GM18858 (cell line): Measurements from ENCODE around the gene SAMD3.
"Not testable (repeated sequence)": the region's sequence is repeated elsewhere in the genome, so short reads cannot be mapped to it uniquely, and the experiment has no call there.

Experiments used
- ATAC-seq: cut with Tn5 transposase; IDR thresholded peaks from one replicate; pipeline ENCODE4 v1.9.1; 2021; ENCODE audit not compliant: unreplicated experiment

The SAMD3 gene

GRCh38 chr6:130212215-130212874 is 10.4 kb downstream of the SAMD3 start:
- no peak for ATAC-seq

DNA sequence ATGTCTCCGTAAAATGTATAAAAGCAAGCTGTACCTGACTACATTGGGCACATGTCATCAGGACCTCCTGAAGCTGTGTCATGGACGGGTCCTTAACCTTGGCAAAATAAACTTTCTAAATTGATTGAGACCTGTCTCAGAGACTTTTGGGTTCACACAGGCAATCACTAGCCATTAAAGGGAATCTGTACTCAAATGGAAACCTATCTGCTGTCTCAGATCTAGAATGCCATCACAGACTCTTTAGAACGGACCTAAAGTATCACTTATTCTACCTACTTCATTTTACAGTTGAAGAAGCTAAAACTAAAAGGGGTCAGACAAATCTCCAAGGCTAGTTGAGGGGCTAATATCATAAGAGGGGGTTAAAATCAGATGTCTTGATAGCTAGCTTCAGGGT is 11.1 kb downstream of the SAMD3 start:
- peak; percentile 47 for ATAC-seq

- no peak for ATAC-seq
Measured at GRCh38 chr6:130207979-130208649, 14.6 kb downstream of the SAMD3 start.

- no peak for ATAC-seq
Measured at GRCh38 chr6:130206479-130206878, 16.3 kb downstream of the SAMD3 start.

DNA sequence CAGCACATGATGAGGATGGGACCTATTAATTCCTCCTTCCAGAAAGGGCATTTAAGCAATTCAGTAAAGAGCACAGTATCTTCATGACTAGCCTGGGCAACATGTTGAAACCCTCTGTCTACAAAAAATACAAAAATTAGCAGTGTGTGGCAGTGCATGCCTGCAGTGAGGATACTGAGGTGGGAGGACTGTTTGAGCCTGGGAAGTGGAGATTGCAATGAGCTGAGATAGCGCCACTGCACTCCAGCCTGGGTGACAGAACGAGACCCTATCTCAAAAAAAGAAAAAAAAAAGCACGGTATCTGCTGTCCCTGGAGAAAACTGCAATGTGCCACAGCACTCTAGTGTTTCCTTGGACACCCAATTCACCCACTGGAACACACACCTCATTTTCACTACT is 18.4 kb downstream of the SAMD3 start:
- no peak for ATAC-seq

- no peak for ATAC-seq
Measured at GRCh38 chr6:130203370-130203769, 19.4 kb downstream of the SAMD3 start.

- ATAC-seq, result peak; percentile 69
Measured at GRCh38 chr6:130202782-130203181, 20.0 kb downstream of the SAMD3 start.

DNA sequence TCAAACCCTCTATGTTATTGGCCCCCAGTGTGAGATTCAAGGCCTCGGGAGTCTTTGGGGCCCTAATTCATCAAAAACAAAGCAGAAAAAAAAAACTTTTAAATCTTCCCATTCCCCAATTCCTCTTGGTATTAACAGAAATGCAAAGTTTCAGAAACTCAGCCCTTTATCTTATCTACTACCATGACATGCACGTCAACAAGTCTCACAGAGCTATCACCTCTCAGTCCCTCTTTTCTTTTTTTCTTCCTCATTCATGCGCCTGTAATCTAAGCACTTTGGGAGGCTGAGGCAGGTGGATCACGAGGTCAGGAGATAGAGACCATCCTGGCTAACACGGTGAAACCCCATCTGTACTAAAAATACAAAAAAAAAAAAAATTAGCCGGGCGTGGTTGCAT is 22.7 kb downstream of the SAMD3 start:
- ATAC-seq, result no peak

DNA sequence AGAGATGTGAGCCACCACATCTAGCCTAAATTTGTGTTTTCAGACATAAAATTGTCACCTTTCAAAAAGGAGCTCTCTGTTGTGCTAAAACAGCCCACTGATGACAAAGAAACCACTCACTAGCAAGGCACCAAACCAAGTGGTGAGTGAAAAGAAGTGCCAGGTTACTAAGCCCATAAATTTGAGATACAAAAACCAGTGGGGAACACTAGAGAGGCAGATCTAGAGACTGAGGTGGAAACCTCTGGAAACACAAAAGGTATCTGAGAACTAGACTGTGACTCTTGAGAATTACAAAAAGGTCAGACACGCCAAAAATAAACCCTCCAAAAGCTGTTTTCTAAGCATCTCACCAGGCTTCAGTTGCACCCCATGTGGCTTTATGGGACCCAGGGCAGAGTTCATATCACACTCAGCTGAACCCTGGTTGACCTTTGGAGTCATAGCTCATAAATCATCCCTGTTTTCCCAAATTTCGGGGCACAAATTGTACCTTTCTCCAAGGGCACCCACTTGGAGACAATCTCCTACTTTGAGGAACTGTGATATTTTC is 24.2 kb downstream of the SAMD3 start:
- no peak for ATAC-seq

- ATAC-seq, result not testable (repeated sequence)
Measured at GRCh38 chr6:130197816-130198482, 24.8 kb downstream of the SAMD3 start.

DNA sequence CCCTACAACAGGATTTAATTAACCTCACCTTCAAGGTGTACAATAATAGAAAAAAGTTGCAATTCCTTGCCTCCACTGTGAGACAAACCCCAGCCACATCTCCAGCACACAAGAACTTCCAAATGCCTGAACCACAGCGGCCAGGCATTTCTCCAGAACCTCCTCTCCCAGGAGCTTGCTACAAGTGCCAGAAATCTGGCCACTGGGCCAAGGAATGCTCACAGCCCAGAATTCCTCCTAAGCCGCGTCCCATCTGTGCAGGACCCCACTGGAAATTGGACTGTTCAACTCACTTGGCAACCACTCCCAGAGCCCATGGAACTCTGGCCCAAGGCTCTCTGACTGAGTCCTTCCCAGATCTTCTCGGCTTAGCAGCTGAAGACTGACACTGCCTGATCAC is 28.3 kb downstream of the SAMD3 start:
- not testable (repeated sequence) for ATAC-seq

- no peak for ATAC-seq
Measured at GRCh38 chr6:130190701-130191690, 31.8 kb downstream of the SAMD3 start.

DNA sequence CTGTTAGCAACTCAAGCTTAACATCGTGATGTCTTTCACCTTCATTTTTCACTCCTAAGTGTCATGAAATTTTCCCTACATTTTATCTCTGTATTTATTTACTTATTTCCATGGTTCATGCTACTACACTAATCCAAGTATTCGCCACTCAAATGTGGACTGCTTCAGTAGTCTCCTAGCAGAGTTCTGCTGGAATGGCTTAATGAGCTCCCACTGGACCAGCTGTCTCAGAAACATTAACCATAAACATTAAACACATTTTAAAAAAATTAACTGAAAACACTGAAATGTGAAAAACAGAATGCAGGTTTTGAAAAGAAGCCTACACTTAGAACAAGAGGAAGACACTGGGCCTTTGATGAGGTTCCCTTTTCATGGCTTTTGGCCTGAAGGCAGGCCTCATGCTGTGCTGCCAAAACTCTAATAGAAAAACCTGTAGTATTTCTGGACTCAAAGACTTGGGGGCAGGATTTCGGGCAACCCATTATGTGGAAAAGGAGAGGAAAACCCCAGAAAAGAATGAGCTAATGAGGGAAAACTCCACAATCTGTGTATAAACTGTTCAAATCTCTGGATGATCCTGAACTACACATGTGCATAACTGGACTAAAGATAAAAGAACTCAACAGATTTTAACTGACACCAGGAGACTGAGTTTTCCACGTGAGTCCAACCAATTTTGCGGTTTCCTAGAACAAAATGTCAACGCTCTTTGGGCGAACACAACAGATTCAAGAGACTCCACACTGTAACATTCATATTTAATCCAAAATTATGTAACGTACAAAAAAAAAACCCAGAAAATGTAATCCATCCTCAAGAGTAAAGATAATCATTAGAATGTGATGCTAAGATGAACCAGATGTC is 33.0 kb downstream of the SAMD3 start:
- no peak for ATAC-seq

GRCh38 chr6:130188207-130188899 is 34.4 kb downstream of the SAMD3 start:
- ATAC-seq, result no peak

DNA sequence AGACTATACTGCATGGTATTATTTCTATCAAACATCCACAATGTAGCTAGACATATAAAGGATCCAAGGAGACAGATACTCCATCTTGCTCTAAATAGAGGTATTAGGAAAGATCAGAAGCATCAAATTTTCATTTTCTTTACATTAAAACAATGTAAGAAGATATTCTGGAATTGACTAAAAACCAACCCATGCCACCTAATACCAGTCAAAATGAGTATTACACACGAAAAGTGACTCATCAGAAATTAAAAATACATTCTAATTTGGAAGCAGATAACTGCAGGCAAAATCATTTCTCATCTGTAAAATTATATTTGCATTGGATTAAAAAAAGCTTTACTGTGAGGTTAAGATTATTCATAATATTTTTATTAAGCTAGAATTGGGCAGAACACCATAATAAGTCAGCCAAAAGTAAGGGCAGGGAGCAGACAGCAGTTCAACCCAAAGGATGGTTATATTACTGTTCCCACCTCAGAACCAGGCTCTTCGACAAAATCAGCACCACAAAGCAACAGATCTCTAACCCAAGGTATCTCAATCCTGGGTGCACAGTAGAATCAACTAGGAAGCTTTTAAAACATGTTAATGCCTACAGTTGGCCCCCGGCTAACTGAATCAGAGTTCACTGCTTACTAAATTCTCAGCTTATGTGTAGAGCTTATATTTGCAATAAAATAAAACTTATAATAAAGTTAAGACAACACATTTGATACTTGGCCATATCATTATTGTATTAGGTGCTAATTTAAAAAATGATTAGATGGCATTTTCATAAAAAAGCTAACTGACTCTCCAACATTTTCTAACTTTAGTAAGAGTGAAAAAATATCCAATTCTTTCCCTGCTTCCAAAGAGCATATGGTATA is 35.2 kb downstream of the SAMD3 start:
- ATAC-seq, result no peak

DNA sequence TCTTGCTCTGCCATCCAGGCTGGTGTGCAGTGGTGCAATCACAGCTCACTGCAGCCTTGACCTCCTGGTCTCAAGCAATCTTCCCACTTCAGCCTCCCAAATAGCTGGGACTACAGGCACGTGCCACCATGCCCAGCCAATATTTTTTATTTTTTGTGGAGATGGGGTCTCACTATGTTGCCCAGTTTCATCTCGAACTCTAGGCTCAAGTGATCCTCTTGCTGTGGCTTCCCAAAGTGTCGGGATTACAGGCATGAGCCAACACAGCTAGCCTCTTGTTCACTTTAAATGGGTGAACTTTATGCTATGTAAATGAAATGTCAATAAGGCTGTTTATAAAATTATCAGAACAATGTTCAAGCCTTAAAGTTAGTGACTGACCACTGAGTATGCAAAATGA is 37.1 kb downstream of the SAMD3 start:
- ATAC-seq, result no peak

DNA sequence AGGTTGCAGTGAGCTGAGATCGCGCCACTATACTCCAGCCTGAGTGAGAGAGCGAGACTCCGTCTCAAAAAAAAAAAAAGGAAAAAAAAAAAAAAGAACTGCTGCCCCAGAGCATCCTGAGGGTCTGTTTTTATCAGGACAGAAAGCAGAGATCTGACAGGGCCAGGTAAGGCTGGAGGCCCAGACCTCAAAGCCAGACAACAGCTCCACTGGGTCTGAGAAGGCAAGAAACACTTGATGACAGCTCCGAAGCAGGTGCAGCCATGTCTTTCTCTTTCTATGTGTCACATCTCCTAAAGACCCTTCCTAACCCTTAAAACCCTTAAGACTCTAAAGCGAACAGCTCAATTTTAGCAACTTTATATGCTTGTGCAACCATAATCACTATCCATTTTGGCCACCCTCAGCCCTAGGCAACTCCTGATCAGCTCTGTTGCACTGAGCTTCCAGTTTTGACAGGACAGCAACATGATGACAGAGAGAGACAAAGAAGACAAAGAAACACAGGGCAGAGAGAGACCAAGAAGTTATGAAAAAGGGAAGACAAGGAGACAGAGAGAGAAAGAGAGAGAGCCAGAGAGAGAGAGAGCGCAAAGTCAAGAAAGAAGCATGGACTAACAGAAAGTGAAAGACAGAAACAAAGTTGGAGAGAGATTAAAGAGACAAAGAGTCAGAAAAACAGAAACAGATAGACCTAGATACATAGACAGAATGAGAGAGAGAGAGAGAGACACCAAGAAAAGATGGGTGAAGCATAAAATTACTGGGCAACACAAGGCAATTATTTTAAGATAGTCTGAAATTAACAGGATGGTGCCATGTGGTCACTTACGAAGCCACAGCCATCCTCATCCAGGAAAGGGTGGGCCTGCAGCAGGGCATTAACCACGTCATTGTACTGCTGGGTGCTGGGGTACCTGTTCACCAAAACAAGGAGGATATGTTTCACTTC is 39.2 kb downstream of the SAMD3 start:
- ATAC-seq, result no peak
